Measurements from ENCODE around the gene MID2. TPM values are rescaled to one million over a fixed set of nuclear protein-coding genes. Genes with fewer than 3 reads are reported as not detected.
"Not testable (repeated sequence)": the region's sequence is repeated elsewhere in the genome, so short reads cannot be mapped to it uniquely, and the experiment has no call there.

The MID2 gene
- total RNA-seq, 1 donor from 2014 or later: 14.2 TPM

DNA sequence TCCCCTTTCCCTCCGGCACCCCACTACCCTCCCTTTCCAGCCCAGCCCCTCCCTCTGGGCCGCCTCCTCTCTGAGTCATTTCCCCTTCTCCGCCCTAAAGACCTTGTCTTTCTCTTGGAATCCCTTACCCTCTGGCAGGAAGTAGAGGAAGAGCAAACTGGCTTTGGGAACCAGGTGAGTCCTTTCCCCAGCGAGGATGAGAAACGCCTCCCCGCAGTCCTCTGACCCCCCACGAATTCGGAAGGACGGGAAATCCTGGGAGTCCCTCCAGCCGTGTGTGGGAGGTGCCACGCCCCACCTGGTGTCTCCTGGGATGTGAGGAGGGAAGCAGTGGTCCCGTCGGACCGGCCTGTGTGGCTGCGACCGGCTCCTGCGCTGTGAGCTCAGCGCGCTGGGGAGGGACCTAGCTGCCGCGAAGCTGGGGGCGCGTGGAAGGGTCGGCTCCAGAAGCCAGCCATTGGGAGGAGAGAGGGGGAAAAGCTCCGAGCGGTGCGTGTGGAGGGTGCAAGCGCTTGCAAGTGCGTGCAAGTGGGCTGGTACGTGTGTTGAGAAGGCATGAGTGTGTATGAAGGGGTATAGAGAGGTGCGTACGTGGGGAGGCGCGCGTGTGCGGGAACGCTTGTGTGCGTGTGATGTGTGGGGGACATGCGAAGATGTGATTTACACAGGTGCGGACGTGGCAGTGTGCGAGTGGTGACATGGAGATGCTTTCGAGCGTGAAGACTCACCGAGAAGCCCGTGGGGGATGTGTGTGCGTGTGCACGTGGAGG, 110.2 kb downstream of the MID2 start:
- H3K27me3 ChIP-seq (ENCODE audit: control insufficient read depth, insufficient read depth, low read length): no peaks in the 10 kb centered on the region
- peak overlapping the region; percentile 56 for H3K4me3 ChIP-seq (ENCODE audit: low read depth, low read length)
- no peaks in the 10 kb centered on the region for H3K36me3 ChIP-seq (ENCODE audit: control insufficient read depth, insufficient read depth, low read length)
- no peak for TF ChIP-seq CTCF (IDR thresholded peaks at IDR 0.05; ENCODE audit: insufficient read depth, low read length, poor library complexity, severe bottlenecking)
- DNase-seq (ENCODE audit: low read depth): no peak

DNA sequence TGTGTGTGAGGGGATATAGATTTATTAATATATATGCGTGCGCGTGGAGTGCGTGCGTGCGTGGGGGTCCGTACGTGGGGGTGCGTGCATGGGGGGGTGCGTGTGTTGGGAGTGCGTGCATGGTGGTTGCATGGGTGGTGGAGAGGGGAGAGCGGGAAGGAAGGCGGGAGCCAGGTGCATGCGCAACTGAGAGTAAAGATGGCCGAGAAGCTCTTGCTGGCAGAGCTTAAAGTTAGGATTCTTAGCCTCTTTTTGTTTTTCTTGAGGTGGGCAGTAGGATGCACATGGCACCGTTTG, 110.7 kb downstream of the MID2 start:
- Histone ChIP-seq H3K27me3 (ENCODE audit: control insufficient read depth, insufficient read depth, low read length) (no peaks in the 10 kb centered on the region), H3K4me3 (ENCODE audit: low read depth, low read length) (peak overlapping the region; percentile 56), H3K36me3 (ENCODE audit: control insufficient read depth, insufficient read depth, low read length) (no peaks in the 10 kb centered on the region)
- TF ChIP-seq CTCF (IDR thresholded peaks at IDR 0.05; ENCODE audit: insufficient read depth, low read length, poor library complexity, severe bottlenecking): no peak
- DNase-seq (ENCODE audit: low read depth): no peak

- H3K36me3 ChIP-seq (ENCODE audit: control insufficient read depth, insufficient read depth, low read length): no peaks in the 10 kb centered on the region
- TF ChIP-seq CTCF (IDR thresholded peaks at IDR 0.05; ENCODE audit: insufficient read depth, low read length, poor library complexity, severe bottlenecking): no peak
- no peaks in the 10 kb centered on the region for H3K27me3 ChIP-seq (ENCODE audit: control insufficient read depth, insufficient read depth, low read length)
- no peak for DNase-seq (ENCODE audit: low read depth)
- H3K4me3 ChIP-seq (ENCODE audit: low read depth, low read length): no peak overlapping the region
Observed at GRCh38 chrX:107940095-107940494, 114.4 kb downstream of the MID2 start.

GRCh38 chrX:107955337-107955736, 129.7 kb downstream of the MID2 start:
- not testable (repeated sequence) for H3K36me3 ChIP-seq (ENCODE audit: control insufficient read depth, insufficient read depth, low read length); H3K27me3 ChIP-seq (ENCODE audit: control insufficient read depth, insufficient read depth, low read length); DNase-seq (ENCODE audit: low read depth); H3K4me3 ChIP-seq (ENCODE audit: low read depth, low read length)

DNA sequence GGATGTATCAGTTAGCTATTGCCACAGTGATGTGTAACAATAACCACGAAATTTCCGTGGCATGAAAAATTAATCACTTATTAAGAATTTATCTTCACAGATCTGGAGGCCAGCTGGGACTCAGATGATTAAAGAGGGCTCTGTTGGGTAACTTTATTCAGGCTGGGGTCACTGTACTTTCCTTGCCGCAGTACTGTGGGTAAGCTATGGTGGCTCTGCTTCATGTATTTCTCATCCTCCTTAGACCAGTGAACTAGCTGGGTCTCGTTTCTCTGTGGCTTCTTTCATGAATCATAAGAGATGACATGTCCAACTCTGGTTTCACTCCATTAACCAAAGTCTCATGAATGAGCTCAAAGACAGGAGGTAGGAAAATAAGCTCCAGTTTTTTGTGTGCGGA, 143.0 kb downstream of the MID2 start:
- Histone ChIP-seq H3K27me3 (ENCODE audit: control insufficient read depth, insufficient read depth, low read length) (no peaks in the 10 kb centered on the region), H3K4me3 (ENCODE audit: low read depth, low read length) (no peak overlapping the region), H3K36me3 (ENCODE audit: control insufficient read depth, insufficient read depth, low read length) (no peaks in the 10 kb centered on the region)
- TF ChIP-seq CTCF (IDR thresholded peaks at IDR 0.05; ENCODE audit: insufficient read depth, low read length, poor library complexity, severe bottlenecking): no peak
- DNase-seq (ENCODE audit: low read depth): peak; percentile 7

GRCh38 chrX:107970073-107970472, 144.4 kb downstream of the MID2 start:
- no peak overlapping the region for H3K4me3 ChIP-seq (ENCODE audit: low read depth, low read length)

More at GRCh38 chrX:107970073-107970472, 144.4 kb downstream of the MID2 start:
- TF ChIP-seq CTCF (IDR thresholded peaks at IDR 0.05; ENCODE audit: insufficient read depth, low read length, poor library complexity, severe bottlenecking): no peak
- no peaks in the 10 kb centered on the region for H3K36me3 ChIP-seq (ENCODE audit: control insufficient read depth, insufficient read depth, low read length)
- DNase-seq (ENCODE audit: low read depth): no peak
- H3K27me3 ChIP-seq (ENCODE audit: control insufficient read depth, insufficient read depth, low read length): no peaks in the 10 kb centered on the region
